CD4-positive, alpha-beta T cell (primary cell): ENCODE measurements around the gene FASTK. TPM values are rescaled to one million over a fixed set of nuclear protein-coding genes. Genes with fewer than 3 reads are reported as not detected.

ENCODE experiments used
- ATAC-seq: fragments of 200-7000 bp; cut with Tn5 transposase; one replicate; pipeline ENCODE4 v1.10.0; 2022; ENCODE audit warnings: mild to moderate bottlenecking; ENCODE audit not compliant: poor library complexity
- CTCF ChIA-PET: fragments of 350-600 bp; sonication (Branson Sonifier 250); formaldehyde crosslinking; loops from one replicate; lab custom pipeline; 2021; ENCODE audit warnings: antibody characterized with exemption, inconsistent platforms; lab: Charles Lee
- POLR2A ChIA-PET: fragments of 350-600 bp; sonication (Branson Sonifier 250); formaldehyde crosslinking; loops from one replicate; lab custom pipeline; 2021; ENCODE audit warnings: antibody characterized with exemption, inconsistent platforms; lab: Charles Lee
- DNase-seq, 14 experiments: peaks; one replicate each; pipeline ENCODE4 v3.0.0-alpha.2; 2013 to 2020; ENCODE audit warnings: mixed read lengths in 2 of 14
- H3K27ac ChIP-seq, 2 donors: one replicate each; pipeline versions ENCODE4 v1.5.1 to v1.7.0; 2013; ENCODE audit warnings: low read length in 2 of 2, low read depth in 1 of 2, mild to moderate bottlenecking in 1 of 2
- H3K27me3 ChIP-seq, 2 experiments: 1 replicate in 1 of 2; 2 replicates in 1 of 2; pipeline versions ENCODE4 v1.6.1 to v1.7.0; 2013; ENCODE audit warnings: low read length in 2 of 2, control low read depth in 1 of 2, mild to moderate bottlenecking in 1 of 2, moderate library complexity in 1 of 2; ENCODE audit not compliant: insufficient read depth in 2 of 2, control insufficient read depth in 1 of 2
- H3K36me3 ChIP-seq: one replicate; pipeline ENCODE4 v1.6.1; 2013; ENCODE audit warnings: low read length, control low read depth; ENCODE audit not compliant: insufficient read depth
- H3K4me1 ChIP-seq: one replicate; pipeline ENCODE4 v1.6.1; 2013; ENCODE audit warnings: low read length, control low read depth; ENCODE audit not compliant: insufficient read depth
- H3K4me3 ChIP-seq: one replicate; pipeline ENCODE4 v1.5.1; 2013; ENCODE audit warnings: mild to moderate bottlenecking, low read length, moderate library complexity
- H3K9me3 ChIP-seq, 2 experiments: 1 replicate in 1 of 2; 2 replicates in 1 of 2; pipeline versions ENCODE4 v1.6.1 to v1.7.0; 2013; ENCODE audit warnings: low read length in 2 of 2, mild to moderate bottlenecking in 2 of 2, control low read depth in 1 of 2, moderate library complexity in 1 of 2; ENCODE audit not compliant: control insufficient read depth in 1 of 2, insufficient read depth in 1 of 2
- H3K27ac Mint-ChIP-seq: one replicate; pipeline ENCODE4 v1.8.0; 2020; ENCODE audit warnings: mixed read lengths
- H3K27me3 Mint-ChIP-seq: one replicate; pipeline ENCODE4 v1.8.0; 2021; ENCODE audit warnings: mixed read lengths
- H3K36me3 Mint-ChIP-seq: one replicate; pipeline ENCODE4 v1.8.0; 2021; ENCODE audit warnings: low read depth, mixed read lengths
- H3K4me1 Mint-ChIP-seq: one replicate; pipeline ENCODE4 v1.8.0; 2021; ENCODE audit warnings: low read depth, mixed read lengths
- H3K4me3 Mint-ChIP-seq: one replicate; pipeline ENCODE4 v1.8.0; 2020; ENCODE audit warnings: mild to moderate bottlenecking, mixed read lengths
- H3K9me3 Mint-ChIP-seq: one replicate; pipeline ENCODE4 v1.8.0; 2020; ENCODE audit warnings: mixed read lengths
- CTCF ChIP-seq: fragments of 200-600 bp; IDR thresholded peaks from one replicate; pipeline ENCODE4 v1.8.0; 2022; ENCODE audit warnings: antibody characterized with exemption, mild to moderate bottlenecking
- intact Hi-C, 2 experiments: fragments of 100-400 bp; cut with DNase I in 1 of 2; cut with micrococcal nuclease in 1 of 2; formaldehyde crosslinking; loops; one replicate each; pipeline versions ENCODE4 v1.15.1 to v1.9.0; 2023 to 2025; cut with DNase I, micrococcal nuclease
- total RNA-seq, 174 experiments: library from RNA in 2 of 174; stranded (reverse) in 2 of 174; gene quantifications; one replicate each; pipeline ENCODE4 v1.2.3 and lab custom pipeline; 2021 to 2026

FASTK gene
- total RNA-seq, 2 experiments from 2014 or later: 82.2 to 84.2 TPM

GRCh38 chr7:151110236-151110940 is 29.8 kb upstream of the FASTK start:
- POLR2A ChIA-PET: interaction anchor here (1.3 to 1.4 kb wide), 2 partner anchors 82 to 99 kb away, joined by 3 to 5 read pairs; partner anchors contain the start of gene ABCB8
- TF ChIP-seq CTCF: no peak
- intact Hi-C loops: loop anchor here (2.0 to 5.0 kb wide), 4 partner anchors 22 to 332 kb away; no protein-coding TSS in a partner anchor

GRCh38 chr7:151109094-151110048 is 28.8 kb upstream of the FASTK start:
- Mint-ChIP-seq H3K4me3 (no peak overlapping the region), H3K9me3 (no peaks in the 10 kb centered on the region), H3K27me3 (peaks cover 17% of the 10 kb centered on the region), H3K36me3 (no peaks in the 10 kb centered on the region), H3K27ac (no peak overlapping the region), H3K4me1 (peaks cover 5% of the 10 kb centered on the region)
- ATAC-seq (no peak), DNase-seq (no peak)
- no peak for TF ChIP-seq CTCF
- ChIA-PET CTCF (interaction anchor here (1.1 to 2.9 kb wide), 2 partner anchors 17 to 211 kb away, joined by 3 to 9 read pairs; no protein-coding TSS in a partner anchor), POLR2A (no interaction called here)
- no peak overlapping the region for H3K27ac ChIP-seq
- H3K4me1 ChIP-seq: peaks cover 14% of the 10 kb centered on the region
- intact Hi-C loops: loop anchor here (2.0 to 5.0 kb wide), 4 partner anchors 21 to 331 kb away; no protein-coding TSS in a partner anchor
- H3K9me3 ChIP-seq: no peaks in the 10 kb centered on the region
- H3K4me3 ChIP-seq: no peak overlapping the region
- H3K27me3 ChIP-seq: peaks cover 5 to 10% of the 10 kb centered on the region in 2 experiments
- no peaks in the 10 kb centered on the region for H3K36me3 ChIP-seq

More at GRCh38 chr7:151110236-151110940, 29.8 kb upstream of the FASTK start:
- Histone ChIP-seq H3K4me1 (peaks cover 15% of the 10 kb centered on the region), H3K4me3 (no peak overlapping the region), H3K27ac (no peak overlapping the region), H3K27me3 (peaks cover 5 to 10% of the 10 kb centered on the region in 2 experiments), H3K9me3 (no peaks in the 10 kb centered on the region), H3K36me3 (no peaks in the 10 kb centered on the region)
- H3K4me3 Mint-ChIP-seq: no peak overlapping the region
- DNase-seq (no peak), ATAC-seq (no peak)
- no peak overlapping the region for H3K27ac Mint-ChIP-seq
- CTCF ChIA-PET: interaction anchor here (0.7 to 2.9 kb wide), 8 partner anchors 18 to 332 kb away, joined by 3 to 9 read pairs (median 5); partner anchors contain the start of genes ABCB8, SLC4A2 and TMUB1
- no peaks in the 10 kb centered on the region for H3K36me3 Mint-ChIP-seq
- peaks cover 17% of the 10 kb centered on the region for H3K27me3 Mint-ChIP-seq
- H3K9me3 Mint-ChIP-seq: no peaks in the 10 kb centered on the region
- H3K4me1 Mint-ChIP-seq: peaks cover 5% of the 10 kb centered on the region

GRCh38 chr7:151107882-151108281 is 27.3 kb upstream of the FASTK start:
- H3K27ac ChIP-seq: no peak overlapping the region
- Mint-ChIP-seq H3K27me3 (peaks cover 5% of the 10 kb centered on the region), H3K4me1 (peaks cover 5% of the 10 kb centered on the region), H3K36me3 (no peaks in the 10 kb centered on the region), H3K27ac (no peak overlapping the region), H3K4me3 (no peak overlapping the region), H3K9me3 (no peaks in the 10 kb centered on the region)
- DNase-seq (no peak), ATAC-seq (no peak)
- no peak overlapping the region for H3K4me3 ChIP-seq
- TF ChIP-seq CTCF: no peak
- H3K36me3 ChIP-seq: no peaks in the 10 kb centered on the region
- CTCF ChIA-PET: interaction anchor here (1.4 kb wide), 1 partner anchor 16 kb away, joined by 5 read pairs; no protein-coding TSS in a partner anchor
- H3K4me1 ChIP-seq: peaks cover 9% of the 10 kb centered on the region
- no peaks in the 10 kb centered on the region for H3K27me3 ChIP-seq
- POLR2A ChIA-PET: no interaction called here
- H3K9me3 ChIP-seq: no peaks in the 10 kb centered on the region
- intact Hi-C loops: no loop called here
